Measurements from ENCODE around the gene CDKN1C.

The CDKN1C gene

GRCh38 chr11:2931420-2931746 is 45.8 kb upstream of the CDKN1C start:
- no peaks in the 10 kb centered on the region for H3K27me3 ChIP-seq (ENCODE audit: low read length)
- H3K9ac ChIP-seq (ENCODE audit: low read length): no peak overlapping the region

GRCh38 chr11:2930704-2931419 is 45.3 kb upstream of the CDKN1C start:
- H3K9me2 ChIP-seq (replicated peaks; ENCODE audit: insufficient read depth, low read length): no peaks in the 10 kb centered on the region
- no peak overlapping the region for H3K27ac ChIP-seq (ENCODE audit: low read depth, low read length)
- no peaks in the 10 kb centered on the region for H3K79me2 ChIP-seq (ENCODE audit: insufficient read depth, low read length)
- H3K4me3 ChIP-seq (ENCODE audit: insufficient read depth, low read length, poor library complexity, severe bottlenecking): no peak overlapping the region
- no peaks in the 10 kb centered on the region for H3F3A ChIP-seq (ENCODE audit: insufficient read depth)
- no peak overlapping the region for H3K4me2 ChIP-seq (ENCODE audit: low read depth, low read length, poor library complexity, severe bottlenecking)
- TF ChIP-seq EZH2phosphoT487 (conservative IDR thresholded peaks at IDR 0.05; ENCODE audit: low read length) (no peak), CTCF (IDR thresholded peaks at IDR 0.05; ENCODE audit: insufficient read depth, low read length, poor library complexity, severe bottlenecking) (peak; percentile 85)
- H3K9ac ChIP-seq (ENCODE audit: low read length): no peak overlapping the region
- no peaks in the 10 kb centered on the region for H3K27me3 ChIP-seq (ENCODE audit: low read length)
- H2AFZ ChIP-seq (ENCODE audit: low read depth, low read length, severe bottlenecking): no peak overlapping the region
- no peaks in the 10 kb centered on the region for H3K36me3 ChIP-seq (ENCODE audit: low read length)
- H4K20me1 ChIP-seq (ENCODE audit: low read depth, low read length): no peaks in the 10 kb centered on the region
- no peaks in the 10 kb centered on the region for H3K9me3 ChIP-seq (ENCODE audit: insufficient read depth, low read length)

More at GRCh38 chr11:2931420-2931746, 45.8 kb upstream of the CDKN1C start:
- H3K9me3 ChIP-seq (ENCODE audit: insufficient read depth, low read length): no peaks in the 10 kb centered on the region
- TF ChIP-seq CTCF (IDR thresholded peaks at IDR 0.05; ENCODE audit: insufficient read depth, low read length, poor library complexity, severe bottlenecking) (no peak), EZH2phosphoT487 (conservative IDR thresholded peaks at IDR 0.05; ENCODE audit: low read length) (no peak)
- no peak overlapping the region for H3K4me2 ChIP-seq (ENCODE audit: low read depth, low read length, poor library complexity, severe bottlenecking)
- no peak overlapping the region for H3K4me3 ChIP-seq (ENCODE audit: insufficient read depth, low read length, poor library complexity, severe bottlenecking)
- H2AFZ ChIP-seq (ENCODE audit: low read depth, low read length, severe bottlenecking): no peak overlapping the region
- no peaks in the 10 kb centered on the region for H3K79me2 ChIP-seq (ENCODE audit: insufficient read depth, low read length)
- H3K27ac ChIP-seq (ENCODE audit: low read depth, low read length): no peak overlapping the region
- no peaks in the 10 kb centered on the region for H3K9me2 ChIP-seq (replicated peaks; ENCODE audit: insufficient read depth, low read length)
- no peaks in the 10 kb centered on the region for H3K36me3 ChIP-seq (ENCODE audit: low read length)
- H3F3A ChIP-seq (ENCODE audit: insufficient read depth): no peaks in the 10 kb centered on the region
- no peaks in the 10 kb centered on the region for H4K20me1 ChIP-seq (ENCODE audit: low read depth, low read length)

- Histone ChIP-seq H3K9me2 (replicated peaks; ENCODE audit: insufficient read depth, low read length) (no peaks in the 10 kb centered on the region), H3K4me3 (ENCODE audit: insufficient read depth, low read length, poor library complexity, severe bottlenecking) (no peak overlapping the region), H3K27me3 (ENCODE audit: low read length) (no peaks in the 10 kb centered on the region)
Observed at GRCh38 chr11:2929950-2930703, 44.6 kb upstream of the CDKN1C start.

More at GRCh38 chr11:2929950-2930703, 44.6 kb upstream of the CDKN1C start:
- Histone ChIP-seq H3K9ac (ENCODE audit: low read length) (no peak overlapping the region), H3K4me2 (ENCODE audit: low read depth, low read length, poor library complexity, severe bottlenecking) (no peak overlapping the region), H3K79me2 (ENCODE audit: insufficient read depth, low read length) (no peaks in the 10 kb centered on the region), H4K20me1 (ENCODE audit: low read depth, low read length) (no peaks in the 10 kb centered on the region), H3K9me3 (ENCODE audit: insufficient read depth, low read length) (no peaks in the 10 kb centered on the region), H3K36me3 (ENCODE audit: low read length) (no peaks in the 10 kb centered on the region), H3F3A (ENCODE audit: insufficient read depth) (no peaks in the 10 kb centered on the region), H2AFZ (ENCODE audit: low read depth, low read length, severe bottlenecking) (no peak overlapping the region), H3K27ac (ENCODE audit: low read depth, low read length) (no peak overlapping the region)
- TF ChIP-seq CTCF (IDR thresholded peaks at IDR 0.05; ENCODE audit: insufficient read depth, low read length, poor library complexity, severe bottlenecking): no peak
- TF ChIP-seq EZH2phosphoT487 (conservative IDR thresholded peaks at IDR 0.05; ENCODE audit: low read length): no peak
